Activated gamma-delta T cell treated with Interleukin-2 at 50 U/mL for 16 hours (primary cell): ENCODE measurements around the gene DOCK4.

ENCODE experiments used
- DNase-seq: peaks from one replicate; pipeline ENCODE4 v3.0.0-alpha.2; 2020

Gene DOCK4

DNA sequence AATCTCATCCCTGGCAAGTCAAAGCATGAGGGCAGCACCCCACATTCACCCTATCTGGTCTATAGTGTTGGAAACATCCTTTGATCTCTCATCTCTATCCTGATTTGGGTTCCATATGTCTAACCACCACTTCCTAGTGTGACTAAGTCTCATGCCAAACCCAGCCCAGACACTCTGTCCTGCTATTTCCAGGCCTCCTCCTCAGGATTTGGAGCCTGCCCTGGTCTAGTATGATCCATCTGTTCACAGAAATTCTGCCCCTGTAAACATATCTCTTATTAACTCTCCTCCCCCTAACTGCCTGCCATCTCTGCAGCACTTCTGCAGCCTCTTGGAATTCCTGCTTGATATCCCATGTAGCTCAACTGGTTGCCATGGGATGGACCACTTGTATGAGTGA, 323.0 kb downstream of the DOCK4 start:
- no peak for DNase-seq

DNA sequence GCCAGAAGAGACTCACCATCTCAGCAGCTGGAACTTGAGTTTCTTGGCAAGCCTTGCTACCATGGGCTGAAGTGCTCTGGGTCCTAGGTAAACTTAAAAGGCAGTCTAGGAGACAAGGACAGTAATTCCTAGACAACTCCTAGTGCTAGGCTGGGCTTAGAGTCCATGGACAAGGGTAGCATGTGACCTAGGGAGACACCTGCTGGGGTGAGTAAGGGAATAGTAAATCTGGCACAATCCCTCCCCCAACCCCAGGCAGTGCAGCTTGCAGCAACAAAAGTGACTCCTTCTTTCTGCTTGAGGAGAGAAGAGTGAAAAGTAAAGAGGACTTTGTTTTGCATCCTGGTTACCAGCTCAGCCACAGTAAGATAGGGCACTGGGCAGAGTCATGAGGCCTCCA, 327.4 kb downstream of the DOCK4 start:
- no peak for DNase-seq

DNA sequence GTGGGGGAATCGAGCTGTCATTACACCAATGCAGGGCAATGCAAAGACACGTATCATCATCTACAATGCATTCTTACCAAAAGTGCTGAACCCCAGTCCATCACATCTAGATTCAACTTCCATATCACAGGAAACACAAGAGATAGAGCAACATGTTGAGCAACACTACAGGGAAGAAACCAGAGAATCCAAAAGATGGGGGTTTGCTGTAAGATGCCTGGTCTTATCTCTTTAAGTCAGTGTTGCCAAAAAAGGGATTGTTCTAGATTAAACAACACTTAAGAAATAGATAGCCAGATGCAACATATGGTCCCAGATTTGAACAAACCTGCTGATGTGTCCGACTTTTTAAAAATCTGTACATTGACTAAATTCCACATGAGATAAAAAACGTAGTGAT, 328.3 kb downstream of the DOCK4 start:
- DNase-seq, result no peak

DNA sequence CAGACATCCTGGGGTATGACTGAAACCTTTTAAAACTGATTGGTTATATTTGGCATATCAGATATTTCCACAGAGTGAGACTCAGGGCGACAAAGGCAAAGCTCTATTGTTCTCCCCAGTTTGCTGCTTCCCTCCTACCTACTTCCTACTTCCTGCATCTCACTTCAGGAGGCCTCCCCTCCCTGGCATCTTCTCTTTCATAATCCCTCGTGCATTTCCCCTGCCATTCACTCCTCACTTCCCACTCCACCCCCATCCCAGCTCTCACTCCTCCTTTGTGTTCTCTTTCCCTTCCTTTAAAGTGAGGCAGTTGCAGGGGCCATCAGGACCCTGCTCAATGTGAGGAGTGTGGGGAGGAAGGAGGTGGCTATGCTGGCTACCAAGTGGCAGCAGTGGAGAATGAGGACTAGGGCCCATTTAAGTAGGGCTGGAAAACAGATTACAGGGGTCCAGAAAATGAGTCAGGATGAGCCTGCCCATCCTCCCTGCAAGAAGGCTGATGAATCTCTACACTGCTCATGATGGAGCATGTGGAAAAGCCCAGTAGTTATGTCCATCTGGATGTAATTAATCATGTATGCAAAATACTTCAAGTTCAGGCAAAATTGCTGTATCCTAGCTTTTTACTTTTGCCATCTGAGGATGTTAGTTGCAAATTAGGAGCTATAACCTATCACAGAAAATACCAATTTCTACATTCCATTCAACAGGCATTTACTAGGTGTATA, 332.1 kb downstream of the DOCK4 start:
- DNase-seq, result no peak

DNA sequence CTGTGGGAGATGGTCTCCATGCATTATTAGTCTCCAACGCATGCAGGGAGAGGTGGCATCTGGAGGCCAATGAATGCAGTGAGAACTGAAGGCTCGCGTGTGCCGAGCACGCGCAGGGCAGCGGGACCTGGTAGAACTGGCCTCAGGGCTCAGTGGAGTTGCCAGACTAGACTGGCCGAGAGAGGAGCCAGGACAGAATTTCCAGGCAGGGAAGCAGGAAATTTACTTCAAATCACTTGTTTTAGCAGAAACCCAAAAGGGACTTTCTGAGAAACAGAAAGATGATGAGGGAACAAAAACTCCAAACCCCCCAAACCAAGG, 332.9 kb downstream of the DOCK4 start:
- no peak for DNase-seq

DNA sequence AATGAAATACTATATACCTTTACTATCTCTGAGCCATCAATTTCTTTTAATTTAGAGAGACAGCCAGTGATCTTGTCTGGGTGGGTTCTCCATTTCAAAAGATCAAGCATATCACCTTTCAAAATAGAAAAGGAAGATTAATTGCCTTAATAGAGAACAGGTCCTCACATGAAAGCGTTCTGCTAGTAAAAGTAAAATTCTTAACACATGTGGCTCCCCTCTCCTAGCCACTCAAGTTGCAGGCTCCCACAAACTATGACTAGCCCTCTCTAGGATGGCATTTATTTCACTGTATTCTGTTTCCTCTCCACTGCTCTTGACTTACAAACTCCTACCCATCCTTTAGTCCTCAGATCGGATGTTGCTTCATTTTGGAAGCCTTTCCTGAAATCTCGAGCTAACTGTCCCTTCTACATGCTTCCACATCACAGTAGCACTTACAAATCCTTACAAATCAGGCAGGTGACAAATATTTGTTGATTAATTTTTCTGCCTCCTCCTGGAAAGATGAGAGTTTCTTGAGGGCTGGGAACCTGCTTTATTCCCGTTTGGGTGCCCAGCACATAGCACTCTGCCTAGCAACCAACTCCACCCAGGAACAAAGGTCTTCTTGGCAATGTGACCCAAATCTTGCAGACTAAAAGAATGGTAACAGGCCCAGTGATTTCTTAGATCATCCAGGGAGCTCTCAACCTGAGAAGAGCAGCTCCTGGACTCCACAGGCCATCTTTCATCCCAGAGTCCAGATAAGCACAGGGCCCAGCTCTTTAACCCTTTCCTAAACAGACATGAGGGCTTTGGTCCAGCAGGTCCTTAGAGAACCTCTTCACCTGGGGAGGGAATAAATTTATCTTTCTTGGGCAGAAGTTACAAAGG, 333.5 kb downstream of the DOCK4 start:
- no peak for DNase-seq

DNA sequence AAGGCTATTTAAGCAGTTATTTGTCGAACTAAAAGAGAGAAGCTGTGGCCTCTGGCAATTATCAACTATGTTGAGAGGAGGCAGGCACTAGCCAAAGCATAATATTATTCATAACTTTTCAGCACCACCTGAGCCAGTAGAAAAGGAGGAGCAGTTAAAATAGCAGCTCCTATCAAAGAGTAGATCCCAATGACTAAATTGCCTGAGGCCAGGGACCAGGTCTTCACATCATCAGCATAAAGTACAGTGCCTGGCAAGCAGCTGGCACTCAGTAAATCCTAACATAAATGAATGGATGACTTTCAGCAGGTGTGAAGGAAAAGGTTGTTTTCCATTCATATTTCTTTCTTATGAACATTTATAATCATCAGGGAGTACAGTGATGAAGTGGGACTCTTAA, 334.9 kb downstream of the DOCK4 start:
- DNase-seq, result no peak

DNA sequence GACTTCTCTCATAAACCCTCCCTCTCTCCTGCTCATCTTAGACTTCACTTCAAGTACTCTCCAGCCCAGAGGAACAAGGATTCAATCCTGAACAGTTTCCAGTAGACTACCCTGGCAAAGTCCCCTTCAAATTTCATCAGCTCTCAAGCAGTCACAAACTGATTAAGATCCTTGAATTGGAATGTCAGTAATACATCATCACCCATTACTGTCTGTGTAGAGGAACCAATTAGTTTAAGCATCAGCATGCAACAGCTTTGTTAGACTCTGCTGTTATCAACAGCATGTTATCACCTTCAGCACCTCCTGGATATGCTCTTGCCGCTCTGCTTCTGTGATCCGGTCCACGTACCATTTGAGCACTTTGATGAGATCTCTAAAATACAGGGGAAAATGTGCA, 336.9 kb downstream of the DOCK4 start:
- DNase-seq, result no peak

DNA sequence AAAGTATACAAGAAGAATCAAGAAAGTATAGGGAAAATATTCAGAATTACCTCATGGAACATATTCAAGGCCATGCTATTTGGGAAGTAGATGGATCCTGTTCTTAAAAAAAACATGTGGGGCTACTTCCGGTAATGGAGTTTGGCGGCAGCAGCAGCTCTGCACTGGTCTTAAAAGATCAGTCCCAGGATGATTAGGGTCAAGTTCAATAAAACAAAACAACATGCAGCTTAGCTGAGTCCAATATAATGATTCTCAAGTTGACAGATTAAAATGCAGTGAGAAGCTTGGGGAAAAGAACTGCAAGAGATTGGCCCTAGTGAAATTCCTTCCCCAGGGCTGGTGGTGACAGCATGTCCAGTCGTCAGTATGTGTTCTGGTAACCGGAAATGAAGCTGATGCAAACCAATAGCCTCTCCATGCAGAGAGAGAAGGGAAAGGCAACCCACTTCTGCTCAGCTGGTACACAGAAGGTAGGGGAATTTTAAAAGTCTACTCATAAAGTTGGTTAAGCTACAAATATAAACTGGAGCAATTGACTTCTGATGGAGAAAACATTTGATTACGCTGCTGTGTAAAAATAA, 338.8 kb downstream of the DOCK4 start:
- DNase-seq, result no peak

DNA sequence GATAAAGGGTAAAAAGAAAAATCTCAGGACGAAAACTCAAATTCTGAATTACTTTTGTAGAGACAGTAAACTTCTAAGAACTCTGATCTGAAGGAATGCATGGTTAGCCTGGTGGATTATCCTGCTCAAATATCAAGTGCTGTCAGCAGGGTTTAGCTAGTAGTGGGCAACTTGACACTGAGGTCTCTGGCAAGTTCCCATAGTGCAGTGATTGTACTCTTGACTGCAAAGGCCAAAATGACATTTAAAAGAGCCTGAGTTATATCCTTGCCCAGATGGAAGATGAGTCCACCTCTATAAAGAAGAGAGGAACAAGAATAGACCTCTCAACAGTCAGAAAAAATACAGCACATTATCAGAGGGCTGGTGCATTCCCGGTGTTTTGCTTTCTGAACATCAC, 339.4 kb downstream of the DOCK4 start:
- no peak for DNase-seq

DNA sequence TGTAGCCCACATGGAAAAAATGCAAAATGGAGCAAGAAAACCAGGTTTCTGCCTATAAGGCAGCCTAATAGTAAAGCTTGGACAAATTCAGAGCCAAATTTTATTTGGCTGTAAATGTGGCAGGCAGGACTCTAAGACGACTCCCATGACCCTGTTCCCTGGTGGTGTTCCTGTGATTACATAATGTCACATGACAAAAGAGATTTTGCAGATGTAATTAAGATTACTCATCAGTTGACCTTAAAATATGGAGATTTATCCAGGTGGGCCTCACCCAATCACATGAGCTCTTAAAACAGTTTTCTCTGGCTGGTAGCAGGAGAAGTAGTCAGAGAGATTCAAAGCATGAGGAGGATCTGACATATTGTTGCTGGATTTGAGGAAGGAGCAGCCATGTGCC, 340.8 kb downstream of the DOCK4 start:
- DNase-seq, result no peak

DNA sequence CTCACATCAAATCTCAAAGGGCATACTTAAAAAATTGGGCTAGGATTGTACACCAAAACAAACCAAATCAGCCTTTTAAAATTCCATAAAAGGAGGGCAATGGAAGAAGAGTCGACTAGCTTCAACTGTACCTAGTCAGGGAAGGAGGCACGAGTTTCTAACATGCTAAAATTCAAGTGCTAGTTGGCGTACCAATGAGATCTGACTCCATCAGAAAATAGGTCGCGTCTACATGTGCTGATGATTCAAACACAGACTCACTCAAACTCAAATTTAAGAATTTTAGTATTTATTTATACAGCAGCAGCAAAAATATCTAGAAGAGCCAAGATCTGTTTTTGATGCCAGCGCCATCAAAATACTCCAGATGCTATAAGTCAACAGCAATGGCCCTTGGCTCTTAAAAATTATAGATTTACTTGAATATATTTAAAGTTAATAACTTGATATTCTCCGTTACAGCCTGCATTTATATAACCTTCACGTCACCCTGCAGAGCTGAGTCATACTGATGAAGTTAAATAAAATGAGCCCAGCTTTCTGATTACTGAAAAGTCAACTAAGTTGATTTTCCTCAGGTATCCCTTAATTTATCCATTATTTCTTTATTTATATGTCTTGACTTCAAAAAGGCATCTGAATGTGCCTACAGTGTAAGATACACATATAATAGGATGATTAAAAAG, 341.8 kb downstream of the DOCK4 start:
- DNase-seq, result no peak

DNA sequence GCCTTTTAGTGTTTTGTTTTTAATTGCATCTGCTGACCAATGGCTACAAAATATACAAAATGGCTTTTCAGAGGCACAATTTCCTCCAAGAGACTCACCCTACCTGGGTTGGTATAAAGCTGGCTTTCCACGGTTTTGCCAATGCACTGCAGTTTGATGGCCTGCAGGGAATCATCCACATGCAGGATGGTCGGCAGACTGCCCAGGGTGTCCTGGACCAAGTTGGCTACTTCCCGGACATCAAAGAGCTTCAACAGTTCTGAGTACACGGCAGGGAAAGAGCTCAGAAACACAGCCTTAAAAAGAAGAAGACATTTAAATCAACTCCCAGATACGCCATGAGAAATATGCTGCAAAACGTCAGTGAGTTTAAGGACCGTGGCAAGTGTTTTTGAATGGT, 342.9 kb downstream of the DOCK4 start:
- DNase-seq, result no peak

DNA sequence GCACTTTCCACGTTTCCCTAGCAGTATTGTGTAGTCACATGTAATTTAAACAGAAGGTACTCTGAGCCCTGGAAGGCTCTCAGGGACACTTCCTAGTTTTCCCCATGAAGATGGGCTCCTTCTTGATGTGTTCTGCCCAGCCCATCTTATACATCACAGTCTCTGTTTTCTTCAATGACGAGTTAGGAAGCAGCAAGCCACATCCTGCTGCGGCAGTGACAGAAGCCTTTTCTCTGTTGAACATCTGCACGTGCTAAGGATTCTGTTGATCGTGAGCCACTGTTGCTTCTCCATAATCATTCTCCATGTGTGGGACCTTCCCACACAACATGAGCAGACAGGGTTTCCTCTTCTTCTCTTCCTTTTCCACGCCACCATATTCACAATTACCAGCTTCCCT, 346.0 kb downstream of the DOCK4 start:
- no peak for DNase-seq

DNA sequence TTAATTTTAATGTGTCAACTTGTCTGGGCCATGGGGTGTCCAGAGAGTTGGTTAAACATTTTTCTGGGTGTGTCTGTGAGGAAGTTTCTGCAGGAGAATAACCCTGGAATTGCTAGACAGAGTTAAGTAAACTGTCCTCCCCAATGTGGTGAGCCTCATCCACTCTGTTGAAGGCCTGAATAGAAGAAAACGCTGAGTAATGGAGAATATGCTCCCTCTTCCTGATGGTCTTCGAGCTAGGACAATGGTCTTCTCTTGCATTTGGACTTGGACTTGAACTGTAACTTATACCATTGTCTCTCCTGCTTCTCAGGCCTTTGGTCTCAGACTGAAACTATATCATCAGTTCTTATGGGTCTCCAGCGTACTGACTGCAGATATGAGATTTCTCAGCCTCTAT, 347.9 kb downstream of the DOCK4 start:
- no peak for DNase-seq

DNA sequence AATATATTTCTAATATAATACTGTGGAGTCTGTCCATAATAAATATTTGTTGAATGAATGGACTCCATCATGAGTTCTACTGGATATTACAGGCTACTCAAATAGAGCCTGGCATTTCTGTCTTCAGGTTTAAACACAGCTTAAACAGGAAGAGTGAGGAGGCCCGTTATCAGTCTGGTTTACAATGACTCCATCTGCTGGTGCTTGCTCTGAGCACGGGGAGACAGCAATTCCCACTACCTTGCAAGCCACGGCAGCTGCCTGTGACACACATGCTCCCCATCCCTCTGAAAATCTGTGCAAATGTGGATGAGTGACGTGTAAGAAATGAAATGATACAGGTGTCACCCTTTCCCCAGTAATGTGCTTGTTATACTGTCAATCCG, 350.4 kb downstream of the DOCK4 start:
- no peak for DNase-seq

DNA sequence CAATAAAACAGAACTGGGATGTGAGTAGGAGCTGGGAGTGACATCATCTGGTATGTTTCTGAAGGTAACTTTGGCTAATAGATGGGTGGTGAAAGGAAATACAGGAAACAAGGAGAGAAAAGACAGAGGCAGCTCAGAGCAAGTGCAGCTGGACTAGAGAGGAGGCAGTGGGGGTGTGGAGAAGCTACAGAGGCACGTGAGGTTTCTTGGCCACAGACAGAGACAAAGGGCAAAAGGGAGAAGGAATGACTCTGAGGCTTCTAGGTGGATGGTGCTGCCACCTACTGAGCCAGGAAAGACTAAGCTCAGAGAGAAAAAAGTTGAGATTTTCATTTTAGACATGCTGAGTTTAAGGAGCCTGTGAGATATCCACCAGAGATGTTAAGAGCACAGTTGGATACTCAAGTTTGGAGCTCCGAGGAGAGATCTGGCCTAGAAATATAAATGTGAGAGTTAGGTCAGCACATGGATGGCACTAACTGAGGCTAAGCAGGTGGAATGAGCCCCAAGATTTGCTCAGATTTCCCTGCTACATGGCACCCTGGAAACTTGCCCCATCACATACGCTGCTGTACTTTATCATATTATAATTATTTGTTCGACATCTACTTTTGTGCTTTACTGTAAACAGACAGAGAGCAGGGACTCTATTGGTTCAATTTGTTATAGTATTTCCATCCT, 350.9 kb downstream of the DOCK4 start:
- no peak for DNase-seq

DNA sequence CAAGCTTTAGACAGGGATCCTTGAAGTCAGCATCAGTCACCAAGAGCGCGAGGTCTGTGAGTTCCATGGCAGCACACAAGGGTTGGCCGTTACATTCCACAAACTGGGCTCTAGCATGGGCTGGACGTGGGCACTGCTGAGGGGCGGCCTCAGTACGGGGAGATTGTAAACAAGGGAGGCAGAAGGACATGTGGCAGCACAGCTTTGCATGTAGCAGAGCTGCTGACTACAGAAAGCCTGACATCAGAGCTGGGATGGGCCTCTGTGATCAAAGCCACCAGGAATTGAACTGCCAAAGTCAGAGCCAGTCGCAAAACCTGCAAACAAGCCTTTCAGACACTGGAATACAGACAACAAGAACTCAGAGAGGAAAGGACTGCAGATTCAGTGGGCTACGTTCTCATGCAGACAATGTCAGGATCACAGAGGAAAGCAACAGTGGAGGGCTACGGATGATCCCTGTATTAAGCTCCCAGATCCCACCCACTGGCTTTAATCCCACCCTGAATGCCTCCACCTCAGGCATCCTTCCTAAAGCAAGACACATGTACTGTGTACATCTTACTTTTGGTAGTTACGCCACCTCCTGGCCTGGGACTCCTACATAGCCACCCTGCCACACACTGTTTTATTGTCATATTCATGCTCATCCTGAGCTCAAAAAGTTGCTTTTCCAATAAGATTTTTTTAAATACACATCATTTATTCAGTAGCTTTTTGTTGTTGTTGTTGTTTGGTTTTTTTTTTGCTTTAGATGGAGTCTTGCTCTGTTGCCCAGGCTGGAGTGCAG, 352.8 kb downstream of the DOCK4 start:
- DNase-seq, result no peak

DNA sequence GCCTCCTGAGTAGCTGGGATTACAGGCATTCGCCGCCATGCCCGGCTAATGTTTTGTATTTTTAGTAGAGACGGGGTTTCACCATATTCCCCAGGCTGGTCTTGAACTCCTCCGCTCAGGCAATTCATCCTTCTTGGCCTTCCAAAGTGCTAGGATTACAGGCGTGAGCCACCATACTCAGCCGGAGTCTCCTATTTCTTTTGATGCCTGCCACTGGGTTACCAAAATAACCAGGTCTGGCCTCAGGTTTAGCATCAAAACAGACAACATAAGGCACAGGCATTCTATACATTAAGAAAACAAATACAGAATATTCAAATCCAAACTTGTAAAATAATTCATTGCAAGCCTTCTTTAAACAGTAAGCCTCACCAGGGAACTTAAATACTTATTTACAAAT, 354.1 kb downstream of the DOCK4 start:
- no peak for DNase-seq

DNA sequence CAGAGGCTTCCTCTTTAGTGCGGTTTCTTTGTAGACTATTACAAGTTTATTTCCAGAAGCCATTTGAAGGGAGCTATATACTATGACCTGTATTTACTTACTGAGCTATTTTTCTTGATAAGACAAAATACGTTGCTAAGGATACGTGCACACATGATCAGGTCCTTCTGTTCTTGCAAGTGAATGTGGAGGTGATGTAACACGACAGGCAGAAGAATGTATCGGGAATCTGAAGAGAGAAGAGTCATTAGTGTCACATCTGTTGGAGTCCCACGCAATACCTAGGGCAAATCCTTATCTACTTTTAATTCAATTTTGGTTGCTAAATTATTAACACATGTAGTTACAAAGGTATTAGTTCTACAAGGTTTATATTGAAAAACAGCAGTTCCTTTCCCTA, 359.3 kb downstream of the DOCK4 start:
- no peak for DNase-seq

DNA sequence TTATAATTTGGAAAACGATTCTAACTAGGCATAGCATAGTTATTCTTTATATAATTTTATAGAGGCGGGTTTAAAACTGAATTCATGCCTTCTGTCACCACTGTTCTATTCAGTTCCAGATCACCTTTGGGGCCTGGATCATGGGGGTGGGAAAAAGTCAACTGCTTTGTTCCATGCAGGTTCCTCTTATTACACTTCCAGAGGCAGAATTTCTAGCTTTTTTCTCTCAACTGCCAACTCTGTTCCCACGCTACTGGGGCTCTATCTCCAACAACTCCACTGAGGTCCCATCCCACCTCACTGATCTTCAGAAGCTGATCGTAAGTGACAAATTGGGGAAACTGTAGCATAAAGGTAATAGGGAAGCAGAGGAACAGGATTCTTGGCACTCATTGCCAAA, 360.3 kb downstream of the DOCK4 start:
- no peak for DNase-seq
